Measurements from ENCODE around the gene MTRF1.
"Not testable (repeated sequence)": the region's sequence is repeated elsewhere in the genome, so short reads cannot be mapped to it uniquely, and the experiment has no call there.

Gene MTRF1

GRCh38 chr13:41222259-41222852 lies 41.0 kb downstream of the MTRF1 start:
- no peak for FAIRE-seq

DNA sequence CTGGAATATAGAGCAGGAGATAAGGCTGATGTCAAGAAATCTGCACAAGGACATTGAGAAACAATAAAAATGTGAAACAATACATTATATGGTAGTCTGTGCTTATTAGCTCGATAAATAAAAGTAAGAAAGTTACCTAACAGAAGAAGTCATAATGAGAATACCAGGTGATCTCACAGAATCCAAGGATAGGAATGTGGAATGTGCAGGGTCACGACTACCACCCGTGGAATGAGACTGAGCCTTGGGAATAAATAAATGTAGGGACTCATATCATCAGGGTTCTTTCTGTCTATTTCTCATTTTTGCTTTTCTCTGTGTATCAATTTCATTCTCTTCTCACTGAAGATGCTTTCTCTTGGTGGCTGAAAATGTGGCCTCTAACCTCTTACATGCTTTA lies 43.0 kb downstream of the MTRF1 start:
- no peak for FAIRE-seq

DNA sequence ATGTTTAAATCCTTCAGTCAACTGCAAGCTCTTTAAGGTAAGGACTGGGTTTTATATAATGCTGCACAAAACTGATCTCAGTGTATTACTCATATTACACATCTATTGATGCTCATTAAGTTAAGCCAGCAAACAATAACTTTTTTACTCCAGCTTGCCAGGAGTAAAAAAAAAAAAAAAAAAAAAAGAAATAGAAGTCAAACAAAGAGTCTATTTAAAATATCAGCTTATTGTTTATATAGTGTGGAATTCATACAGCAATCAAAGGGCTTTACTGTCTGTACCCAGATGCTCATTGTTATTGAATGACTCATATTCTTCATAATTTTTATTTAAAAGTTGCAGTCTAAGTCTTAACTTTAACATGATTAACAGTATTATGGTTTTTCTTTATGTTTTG lies 47.2 kb downstream of the MTRF1 start:
- no peak for FAIRE-seq

- FAIRE-seq: no peak
These were observed 49.5 kb downstream of the MTRF1 start for GRCh38 chr13:41213919-41214318.

GRCh38 chr13:41213316-41213715 lies 50.1 kb downstream of the MTRF1 start:
- FAIRE-seq: no peak

GRCh38 chr13:41212881-41213280 lies 50.5 kb downstream of the MTRF1 start:
- FAIRE-seq: no peak

GRCh38 chr13:41211062-41211461 lies 52.3 kb downstream of the MTRF1 start:
- FAIRE-seq: no peak

- FAIRE-seq: no peak
These were observed 56.9 kb downstream of the MTRF1 start for GRCh38 chr13:41206467-41206866.

- FAIRE-seq: no peak
These were observed 59.6 kb downstream of the MTRF1 start for GRCh38 chr13:41203810-41204209.

DNA sequence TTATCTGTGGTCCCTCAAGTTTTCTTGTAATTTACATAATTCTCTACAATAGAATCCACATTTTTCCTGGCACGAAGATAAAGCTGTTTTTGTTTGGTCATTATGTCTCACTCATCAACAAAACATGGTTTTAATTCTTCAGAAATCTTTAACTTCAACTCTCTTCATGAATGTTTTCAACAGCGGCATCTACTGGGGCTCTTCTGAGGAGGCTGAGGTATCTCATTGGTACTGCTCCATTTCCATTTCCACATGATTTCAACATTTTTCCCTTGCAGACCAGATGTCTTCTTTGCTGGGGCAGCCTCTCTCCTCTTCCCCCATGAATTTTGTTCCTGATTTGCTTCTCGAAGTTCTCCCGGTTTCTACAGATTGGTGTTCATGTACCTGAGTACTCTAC lies 63.2 kb downstream of the MTRF1 start:
- FAIRE-seq: no peak

DNA sequence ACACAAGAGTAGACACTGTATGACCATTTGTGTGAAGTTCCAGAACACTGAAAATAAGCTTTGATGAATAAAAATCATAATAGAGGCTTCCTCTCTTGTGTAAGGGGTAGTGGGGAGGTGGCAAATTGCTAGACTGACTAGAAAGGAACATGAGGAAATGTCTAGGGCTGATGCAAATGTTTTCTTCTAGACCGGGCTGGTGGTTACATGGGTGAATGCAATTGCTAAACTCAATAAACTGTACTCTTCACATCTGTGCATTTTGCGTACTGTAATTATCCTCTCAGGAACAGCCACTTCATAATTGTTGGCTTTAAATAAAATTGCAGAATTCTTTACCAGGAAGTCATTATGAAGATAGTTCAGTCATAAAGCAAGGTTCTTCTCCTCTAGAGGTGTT lies 63.9 kb downstream of the MTRF1 start:
- FAIRE-seq: no peak

- FAIRE-seq: no peak
These were observed 64.3 kb downstream of the MTRF1 start for GRCh38 chr13:41199079-41199478.

DNA sequence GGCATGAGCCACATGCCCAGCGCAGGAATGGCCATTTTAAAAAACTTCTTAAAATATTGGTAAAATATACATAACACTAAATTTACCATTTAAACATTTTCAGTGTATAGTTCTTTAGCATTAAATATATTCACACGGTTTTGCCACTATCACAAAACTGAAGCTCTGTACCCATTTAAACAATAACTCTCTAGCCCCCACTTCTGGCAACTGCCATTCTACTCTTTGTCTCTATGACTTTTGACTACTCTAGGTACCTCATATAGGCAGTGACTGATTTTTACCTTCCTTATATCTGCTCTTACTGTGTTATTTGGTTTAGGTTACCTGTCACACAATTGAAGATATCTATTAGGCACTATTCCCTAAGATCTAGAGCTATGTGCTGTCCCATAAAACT lies 66.8 kb downstream of the MTRF1 start:
- FAIRE-seq: no peak

DNA sequence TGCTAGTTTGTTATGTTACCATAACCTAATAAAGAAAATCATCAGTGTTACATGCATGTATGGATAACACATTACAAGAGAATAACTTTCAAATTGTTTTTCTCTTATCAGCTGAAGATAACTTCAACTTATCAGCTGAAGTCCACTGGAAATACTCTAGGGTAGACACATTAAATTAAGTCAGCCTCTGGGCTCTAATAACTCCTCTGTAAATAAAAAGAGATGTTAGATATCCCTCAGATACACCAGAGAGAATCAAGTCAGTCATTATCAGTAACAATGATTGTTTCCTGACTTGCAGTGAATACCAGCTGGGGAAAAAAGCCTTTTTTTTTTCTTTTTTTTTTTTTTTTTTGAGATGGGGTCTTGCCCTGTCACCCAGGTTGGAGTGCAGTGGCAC lies 67.4 kb downstream of the MTRF1 start:
- no peak for FAIRE-seq

GRCh38 chr13:41193919-41194824 lies 69.2 kb downstream of the MTRF1 start, which contains the start of gene KBTBD7:
TSS of gene KBTBD7 (minus strand) at chr13:41194569. CDS start at chr13:41194257, 312 bp downstream.
- peak; percentile 51 for FAIRE-seq

DNA sequence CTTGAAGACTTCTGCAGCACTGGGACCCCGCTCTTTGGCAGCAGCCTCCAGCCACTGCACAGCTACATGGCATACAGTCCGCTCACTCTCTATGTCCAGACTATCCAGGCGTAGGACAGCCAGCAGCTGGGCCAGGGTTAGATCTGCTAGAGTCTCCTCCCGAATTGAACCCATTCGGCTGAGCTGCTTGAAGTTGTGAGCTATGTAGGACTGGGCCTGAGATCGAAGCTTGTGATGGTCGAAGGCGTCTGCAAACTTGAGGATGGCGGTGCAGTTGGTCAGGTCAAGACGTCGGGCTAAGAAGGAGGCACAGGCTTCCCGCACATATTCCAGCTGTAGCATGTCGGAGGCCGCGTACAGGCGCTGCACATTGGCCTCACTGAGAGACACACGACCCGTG lies 69.9 kb downstream of the MTRF1 start:
- no peak for FAIRE-seq

- no peak for FAIRE-seq
These were observed 74.8 kb downstream of the MTRF1 start for GRCh38 chr13:41188584-41188983.

DNA sequence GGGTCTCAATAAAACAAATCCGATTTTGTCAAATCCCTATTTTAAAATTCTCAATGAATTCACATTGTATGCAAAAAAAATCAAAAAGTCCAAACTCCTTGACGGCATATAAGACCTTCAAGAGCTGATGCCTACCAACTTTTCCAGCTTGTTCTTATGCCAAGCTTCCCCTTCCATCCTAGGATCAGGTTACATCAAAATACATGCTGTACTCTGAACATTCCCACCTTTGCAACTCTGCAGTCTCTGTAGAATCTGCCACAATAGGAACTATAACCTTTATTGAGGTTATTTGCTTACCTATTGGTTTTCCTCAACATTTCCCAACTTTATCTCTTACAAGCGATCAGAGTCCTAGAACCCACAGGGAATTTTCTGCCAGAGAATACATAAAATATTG lies 76.9 kb downstream of the MTRF1 start:
- no peak for FAIRE-seq

DNA sequence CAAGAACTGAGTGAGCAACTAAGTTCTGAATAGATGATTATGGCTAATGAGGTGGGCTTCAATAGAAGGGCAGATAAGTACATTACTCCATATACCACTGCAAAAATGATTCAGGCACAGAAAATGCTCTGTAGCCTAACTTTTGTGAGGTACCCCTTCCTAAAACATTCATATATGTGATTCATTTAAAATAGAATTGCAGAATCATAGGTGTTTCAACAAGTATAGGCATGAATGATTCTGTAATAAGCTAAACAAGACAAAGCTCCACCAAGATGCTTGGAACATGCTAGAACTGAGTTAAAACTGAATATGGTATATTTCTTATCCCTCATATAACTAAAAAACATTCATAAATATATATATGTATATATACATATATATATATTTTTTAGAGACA lies 81.1 kb downstream of the MTRF1 start:
- FAIRE-seq: no peak

DNA sequence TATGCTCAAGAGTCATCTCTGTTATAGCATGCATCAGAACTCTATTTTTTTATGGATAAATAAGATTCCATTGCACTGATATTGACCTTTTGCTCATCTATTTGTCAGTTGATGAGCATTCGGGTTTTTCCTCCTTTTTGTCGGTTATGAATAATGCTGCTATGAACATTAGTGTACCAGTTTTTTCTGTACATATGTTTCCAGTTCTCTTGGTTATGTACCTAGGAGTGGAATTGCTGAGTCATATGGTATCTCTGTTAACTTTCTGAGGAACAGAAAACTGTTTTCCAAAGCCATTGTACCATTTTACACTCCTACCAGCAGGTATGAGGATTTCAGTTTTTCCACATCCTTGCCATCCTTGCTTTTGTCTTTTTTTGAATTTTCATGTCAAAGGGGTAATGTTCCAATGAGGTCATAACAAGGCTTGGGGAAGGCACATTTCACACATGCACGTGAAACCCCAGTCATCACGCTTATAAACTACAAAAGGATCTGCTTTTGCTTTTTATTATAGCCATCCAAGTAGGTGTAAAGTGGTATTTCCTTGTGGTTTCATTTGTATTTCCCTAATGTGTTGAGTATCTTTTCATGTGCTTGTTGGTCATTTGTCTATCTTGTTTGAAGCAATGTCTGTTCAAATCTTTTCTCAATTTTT lies 83.7 kb downstream of the MTRF1 start:
- no peak for FAIRE-seq

DNA sequence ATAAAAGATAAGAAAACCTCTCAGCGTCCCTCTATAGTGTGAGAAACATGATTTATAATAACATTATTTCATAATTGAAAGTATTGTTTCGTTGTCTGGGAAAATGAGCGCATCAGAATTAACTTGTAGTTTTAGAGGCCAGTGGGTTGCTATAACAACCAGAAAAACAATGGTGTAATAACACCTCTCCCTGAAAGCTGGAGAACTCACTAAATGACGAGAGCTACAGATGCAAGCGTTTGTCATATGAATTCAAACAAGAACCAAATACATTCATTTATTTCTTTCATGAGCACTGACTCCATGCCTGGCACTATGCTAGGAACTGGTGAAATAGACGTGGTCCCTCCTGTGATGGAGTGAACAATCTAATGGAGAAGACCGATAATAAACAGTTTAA lies 85.3 kb downstream of the MTRF1 start:
- FAIRE-seq: no peak

- no peak for FAIRE-seq
These were observed 85.8 kb downstream of the MTRF1 start for GRCh38 chr13:41177616-41178015.

DNA sequence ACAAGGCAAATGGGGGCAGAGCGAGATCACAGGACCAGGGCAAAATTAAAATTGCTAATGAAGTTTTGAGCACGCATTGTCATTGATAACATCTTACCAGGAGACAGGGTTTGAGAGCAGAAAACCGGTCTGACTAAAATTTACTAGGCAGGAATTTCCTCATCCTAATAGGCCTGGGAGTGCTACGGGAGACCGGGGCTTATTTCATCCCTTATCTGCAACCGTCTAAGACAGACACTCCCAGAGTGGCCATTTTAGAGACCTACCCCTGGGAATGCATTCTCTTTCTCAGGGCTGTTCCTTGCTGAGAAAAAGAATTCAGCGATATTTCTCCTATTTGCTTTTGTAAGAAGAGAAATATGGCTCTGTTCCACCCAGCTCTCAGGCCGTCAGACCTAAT lies 87.8 kb downstream of the MTRF1 start:
- not testable (repeated sequence) for FAIRE-seq
